Stimulated activated CD4-positive, alpha-beta T cell treated with anti-CD3 and anti-CD28 coated beads, Interleukin-1b, Interleukin-23, amount 100 ng/mL, for 48 hours (primary cell): ENCODE data around the gene KIAA1958.

Experiments used
- DNase-seq: peaks from one replicate; pipeline ENCODE4 v3.0.0-alpha.2; 2020

Gene KIAA1958, protein sequence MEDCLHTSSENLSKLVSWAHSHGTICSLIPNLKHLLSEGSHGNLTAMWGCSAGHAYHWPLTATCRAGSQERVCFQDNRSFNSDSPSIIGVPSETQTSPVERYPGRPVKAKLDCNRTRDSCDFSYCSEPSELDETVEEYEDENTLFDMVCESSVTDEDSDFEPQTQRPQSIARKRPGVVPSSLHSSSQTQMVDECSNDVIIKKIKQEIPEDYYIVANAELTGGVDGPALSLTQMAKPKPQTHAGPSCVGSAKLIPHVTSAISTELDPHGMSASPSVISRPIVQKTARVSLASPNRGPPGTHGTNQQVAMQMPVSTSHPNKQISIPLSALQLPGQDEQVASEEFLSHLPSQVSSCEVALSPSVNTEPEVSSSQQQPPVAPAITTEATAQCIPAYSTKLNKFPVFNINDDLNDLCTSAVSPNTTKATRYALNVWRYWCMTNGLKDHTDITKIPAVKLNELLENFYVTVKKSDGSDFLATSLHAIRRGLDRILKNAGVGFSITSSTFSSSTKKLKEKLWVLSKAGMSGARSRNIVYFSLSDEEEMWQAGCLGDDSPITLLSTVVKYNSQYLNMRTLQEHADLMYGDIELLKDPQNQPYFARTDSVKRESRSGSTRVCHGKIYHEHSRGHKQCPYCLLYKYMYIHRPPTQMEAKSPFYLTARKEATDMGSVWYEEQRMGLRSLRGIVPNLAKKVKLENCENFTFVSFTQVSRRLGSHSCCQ

DNA sequence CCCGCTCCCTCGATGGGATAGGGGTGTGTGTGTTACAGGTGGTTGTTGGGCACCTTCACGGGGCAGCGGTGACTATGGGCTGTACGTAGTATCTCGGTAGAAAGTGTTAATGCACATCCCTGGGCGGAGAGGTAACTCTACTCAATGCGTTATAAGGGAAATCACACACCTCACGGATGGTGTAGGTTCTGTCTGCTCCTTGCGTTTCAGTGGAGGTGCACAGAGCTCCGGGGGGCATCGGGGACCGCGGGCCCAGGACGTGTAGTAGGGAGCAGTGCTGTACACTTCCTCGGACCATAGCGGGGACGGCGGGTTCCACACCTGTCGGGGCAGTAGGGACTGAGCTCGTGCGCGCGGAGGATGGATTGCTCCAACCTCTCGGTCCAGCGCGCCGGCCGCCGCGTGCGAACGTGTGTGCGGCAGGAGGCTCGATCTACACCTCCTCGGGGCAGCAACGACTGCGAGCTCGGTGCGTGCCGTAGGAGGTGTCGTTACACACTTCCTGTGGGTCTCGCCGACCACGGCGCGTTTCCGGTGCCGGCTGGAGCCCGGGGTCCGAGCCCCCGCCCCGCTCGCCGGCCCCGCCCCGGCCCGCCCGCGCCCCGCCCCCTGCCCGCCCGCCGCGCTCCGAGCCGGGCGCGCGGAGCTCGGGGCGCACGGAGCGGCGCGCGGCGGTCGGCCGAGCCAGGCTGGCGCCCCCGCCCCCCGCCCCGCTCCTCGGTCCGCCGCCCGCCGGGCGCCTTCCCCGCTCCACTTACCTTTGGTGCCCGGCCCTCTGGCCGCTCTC is at the start of gene KIAA1958:
KIAA1958 (plus strand) TSS at position 607 of the 787 bp plus-strand sequence. CDS start 87,254 bp downstream, outside the sequence.
- DNase-seq, result peak; percentile 90

DNA sequence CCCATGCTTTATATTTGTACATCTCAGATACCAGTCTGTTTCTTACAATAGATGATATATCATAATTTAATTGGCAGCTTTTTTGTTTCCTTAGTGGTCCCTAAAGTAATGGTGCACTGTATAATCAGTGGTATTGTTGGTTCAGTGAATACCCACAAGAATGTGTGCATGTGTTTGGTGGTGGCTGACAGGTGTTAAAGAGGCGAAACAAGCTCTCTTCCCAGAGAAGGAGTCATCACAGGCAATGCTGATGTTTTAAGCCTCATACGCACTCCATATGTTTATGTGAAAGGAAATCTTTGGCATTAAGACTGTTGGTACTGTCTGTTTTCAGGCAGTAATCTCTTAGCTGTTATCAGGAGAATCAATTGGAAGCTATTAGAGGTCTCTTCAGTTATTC is 49.2 kb upstream of the KIAA1958 start:
- no peak for DNase-seq

DNA sequence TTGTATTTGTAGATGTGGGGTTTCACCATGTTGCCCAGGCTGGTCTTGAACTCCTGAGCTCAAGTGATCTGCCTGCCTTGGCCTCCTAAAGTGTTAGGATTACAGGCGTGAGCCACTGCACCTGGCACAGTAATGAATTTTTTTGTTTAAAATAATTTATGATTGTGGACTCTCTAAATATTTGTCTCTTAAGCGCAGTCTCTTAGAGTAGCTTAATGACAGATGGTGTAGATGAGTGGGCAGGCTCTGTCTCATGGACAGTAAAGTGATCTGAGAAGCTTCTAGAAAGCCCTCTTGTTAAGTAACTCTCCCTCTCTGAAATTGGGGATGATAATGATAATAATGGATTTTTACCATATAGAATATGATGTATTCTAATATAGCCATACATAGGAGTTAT is 47.5 kb upstream of the KIAA1958 start:
- no peak for DNase-seq

DNA sequence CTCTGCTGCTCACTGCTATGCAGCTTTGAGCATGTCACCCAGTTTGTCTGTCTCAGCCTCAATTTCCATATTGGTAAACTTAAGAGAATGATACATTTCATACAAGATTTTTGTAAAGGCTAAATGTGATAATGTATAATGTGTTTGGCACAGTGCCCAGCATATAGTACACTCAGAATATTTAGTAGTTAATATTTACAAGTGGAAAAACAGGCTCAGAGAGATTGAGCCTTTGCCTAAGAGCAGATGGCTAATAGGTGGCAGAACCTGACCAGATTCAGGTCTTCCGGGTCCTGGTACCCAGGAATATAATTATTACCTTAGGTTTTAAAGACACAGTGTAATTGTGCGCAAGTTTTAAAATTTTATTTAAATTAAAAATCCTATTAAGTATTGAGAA is 46.8 kb upstream of the KIAA1958 start:
- DNase-seq, result no peak

DNA sequence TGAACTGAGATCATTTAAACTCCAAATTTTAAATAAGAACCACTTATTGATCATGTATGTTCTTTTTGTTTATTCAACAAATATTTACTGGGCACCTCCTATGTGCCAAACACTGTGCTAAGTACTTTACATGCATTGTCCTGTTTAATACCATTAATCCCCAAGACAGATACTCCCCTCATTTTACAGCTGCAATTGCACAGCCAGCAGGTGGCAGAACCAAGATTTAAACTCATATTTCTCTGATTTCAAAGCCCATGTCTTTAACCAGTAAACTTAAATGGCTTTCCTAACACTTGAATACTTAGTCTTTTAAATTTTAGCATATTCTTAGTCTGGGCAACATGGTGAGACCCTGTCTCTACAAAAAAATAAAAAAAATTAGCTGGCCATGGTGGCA is 43.4 kb upstream of the KIAA1958 start:
- no peak for DNase-seq

DNA sequence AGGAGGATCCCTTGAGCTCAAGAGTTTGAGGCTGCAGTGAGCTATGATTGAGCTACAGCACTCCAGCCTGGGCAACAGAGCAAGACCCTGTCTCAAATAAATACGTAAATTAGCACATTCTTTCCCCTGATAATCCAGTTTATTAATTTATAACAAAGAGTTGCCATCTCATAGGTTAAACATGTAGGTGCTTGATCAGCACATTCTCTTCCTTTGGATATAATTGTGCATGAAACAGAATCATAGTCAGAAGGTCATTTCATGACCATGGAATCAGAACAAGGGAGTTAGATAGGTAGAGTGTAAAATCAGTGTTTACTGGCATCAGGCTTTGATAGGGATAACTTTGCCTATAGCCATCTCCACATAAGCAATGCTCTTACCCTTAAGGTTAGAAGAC is 43.0 kb upstream of the KIAA1958 start:
- DNase-seq, result no peak

DNA sequence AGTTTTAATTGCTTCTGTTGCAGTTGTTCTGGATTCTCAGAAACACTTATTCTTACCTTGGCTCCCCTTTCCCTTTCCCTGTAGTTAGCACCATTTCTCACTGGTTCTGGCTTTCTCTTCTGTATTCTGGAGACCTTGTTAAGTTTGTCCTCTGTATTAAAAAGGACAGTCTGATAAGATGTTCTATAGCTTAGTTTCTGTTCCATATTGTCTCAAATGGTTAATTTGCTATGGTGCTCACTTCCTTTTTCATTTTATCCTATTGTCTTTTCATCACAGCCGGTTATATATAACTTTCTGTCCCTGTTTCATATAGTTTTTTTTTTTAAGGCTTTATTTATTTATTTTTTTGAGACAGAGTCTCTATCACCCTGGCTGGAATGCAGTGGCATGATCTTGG is 41.4 kb upstream of the KIAA1958 start:
- no peak for DNase-seq

DNA sequence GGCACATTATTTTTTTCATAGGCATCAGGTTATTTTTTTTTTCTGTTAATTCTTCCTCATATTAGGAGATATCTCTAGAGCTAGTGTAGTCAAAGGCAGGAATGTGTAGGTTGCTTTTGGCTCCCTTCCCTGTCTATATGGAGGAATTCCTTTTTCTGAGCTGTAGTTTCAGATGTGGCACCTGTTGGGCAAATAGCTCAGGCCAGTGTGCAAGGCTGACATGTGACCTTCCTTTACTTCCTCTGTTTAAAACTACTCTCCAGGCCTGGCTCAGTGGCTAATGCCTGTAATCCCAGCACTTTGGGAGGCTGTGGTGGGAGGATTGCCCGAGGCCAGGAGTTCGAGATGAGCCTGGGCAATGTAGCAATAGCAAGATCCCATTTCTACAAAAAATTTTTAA is 40.5 kb upstream of the KIAA1958 start:
- DNase-seq, result no peak

DNA sequence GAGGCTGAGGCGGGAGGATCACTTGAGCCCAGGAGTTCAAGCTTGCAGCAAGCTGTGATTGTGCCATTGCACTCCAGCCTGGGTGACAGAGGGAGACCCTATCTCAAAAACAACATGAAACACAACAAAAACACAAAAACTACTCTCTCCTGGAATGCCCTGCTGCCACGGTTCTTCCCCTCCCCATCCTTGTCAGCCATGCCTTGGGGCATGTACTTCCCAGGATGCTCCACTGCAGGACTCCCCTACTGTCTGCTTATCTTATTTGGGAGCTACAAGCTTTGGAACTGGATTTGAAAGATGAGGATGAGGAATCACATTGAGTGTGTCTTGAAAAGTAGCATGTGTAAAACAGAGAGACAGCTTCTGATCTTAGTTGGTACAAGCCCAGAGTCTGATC is 40.1 kb upstream of the KIAA1958 start:
- no peak for DNase-seq

DNA sequence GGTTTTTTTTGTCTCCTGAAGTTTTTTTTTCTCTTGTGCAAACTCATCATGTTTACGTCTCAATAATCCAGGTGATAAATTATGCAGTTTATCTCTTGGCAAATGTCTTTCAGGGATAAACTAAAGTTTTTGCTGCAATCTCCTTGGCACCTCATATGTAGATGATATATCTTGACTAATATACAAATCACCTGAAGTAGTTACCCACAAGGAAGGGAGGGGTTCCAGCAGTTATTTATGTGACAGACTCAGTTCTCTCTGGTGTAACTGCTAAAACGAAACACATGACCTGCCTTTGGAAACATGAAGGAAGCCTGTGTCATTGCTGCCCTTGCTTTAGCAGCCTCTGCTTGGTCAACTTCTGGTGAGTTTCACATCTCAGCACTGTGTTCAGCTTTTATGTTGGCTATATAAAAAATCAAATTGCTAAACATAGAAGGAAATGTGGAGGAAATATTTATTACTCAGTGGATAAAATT is 39.3 kb upstream of the KIAA1958 start:
- DNase-seq, result no peak

DNA sequence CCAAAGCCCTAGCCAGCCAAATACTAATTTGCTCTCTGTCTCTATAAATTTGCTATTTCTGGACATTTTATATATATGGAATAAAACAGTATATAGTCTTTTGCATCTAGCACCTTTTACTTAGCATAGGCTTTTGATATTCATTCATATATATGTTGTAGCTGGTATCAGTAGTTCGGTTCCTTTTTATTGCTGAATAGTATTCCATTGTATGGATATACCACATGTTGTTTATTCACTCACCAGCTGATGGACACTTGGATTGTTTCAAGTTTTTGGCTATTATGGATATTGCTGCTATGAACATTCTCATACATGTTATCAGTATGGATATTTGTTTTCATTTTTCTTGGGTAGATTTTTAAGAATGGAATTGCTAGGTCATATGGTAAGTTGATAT is 23.8 kb upstream of the KIAA1958 start:
- DNase-seq, result no peak

DNA sequence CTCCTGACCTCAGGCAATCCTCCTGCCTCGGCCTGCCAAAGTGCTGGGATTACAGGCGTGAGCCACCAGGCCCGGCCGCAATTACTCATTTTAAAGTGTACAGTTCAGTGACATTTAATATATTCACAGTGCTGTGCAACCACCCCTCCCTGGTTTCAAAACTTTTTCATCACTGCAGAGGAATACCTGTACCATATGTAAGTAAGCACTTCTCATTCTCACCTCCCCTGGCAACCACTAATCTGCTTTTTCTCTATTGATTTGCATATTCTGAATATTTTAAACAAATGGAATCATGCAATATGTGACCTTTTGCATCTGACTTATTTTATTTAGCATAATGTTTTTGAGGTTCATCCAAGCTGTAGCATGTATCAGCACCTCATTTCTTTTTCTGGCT is 21.3 kb upstream of the KIAA1958 start:
- no peak for DNase-seq

DNA sequence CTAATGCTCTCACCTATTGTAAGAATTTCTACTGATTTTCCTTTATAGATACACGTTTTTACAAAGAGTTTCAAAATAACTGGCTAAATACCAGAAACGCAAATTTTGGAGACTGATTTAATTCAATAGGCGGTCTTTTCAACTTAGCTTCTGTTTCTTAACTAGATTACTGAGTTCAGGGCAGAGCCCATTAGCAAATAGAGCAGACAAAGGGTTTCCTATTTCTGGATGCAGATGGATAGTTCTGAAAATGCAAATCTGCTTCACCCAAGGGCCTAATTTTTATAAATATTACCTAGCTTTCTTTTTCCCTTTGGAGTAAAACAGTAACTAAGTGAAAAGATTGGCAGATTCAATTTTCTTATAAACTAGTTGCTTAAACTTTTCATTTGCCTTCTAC is 13.6 kb upstream of the KIAA1958 start:
- DNase-seq, result no peak

DNA sequence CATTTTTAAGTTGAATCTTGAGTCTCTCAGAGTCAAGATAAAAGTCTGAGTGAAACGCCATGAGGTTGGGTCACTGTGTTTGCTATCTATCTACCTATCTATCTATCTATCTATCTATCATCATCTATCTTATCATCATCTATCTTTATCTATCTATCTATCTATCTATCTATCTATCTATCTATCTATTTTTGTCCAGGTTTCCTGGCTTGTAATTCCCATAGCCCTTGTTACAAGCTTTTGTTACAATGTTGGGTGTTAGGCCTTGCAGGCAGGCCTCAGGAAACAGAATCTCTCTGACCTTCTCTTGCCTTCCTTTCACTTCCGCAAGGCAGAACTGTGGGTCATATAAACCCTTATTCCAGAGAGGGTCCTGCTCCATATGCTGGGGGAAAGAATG is 12.6 kb upstream of the KIAA1958 start:
- DNase-seq, result no peak

DNA sequence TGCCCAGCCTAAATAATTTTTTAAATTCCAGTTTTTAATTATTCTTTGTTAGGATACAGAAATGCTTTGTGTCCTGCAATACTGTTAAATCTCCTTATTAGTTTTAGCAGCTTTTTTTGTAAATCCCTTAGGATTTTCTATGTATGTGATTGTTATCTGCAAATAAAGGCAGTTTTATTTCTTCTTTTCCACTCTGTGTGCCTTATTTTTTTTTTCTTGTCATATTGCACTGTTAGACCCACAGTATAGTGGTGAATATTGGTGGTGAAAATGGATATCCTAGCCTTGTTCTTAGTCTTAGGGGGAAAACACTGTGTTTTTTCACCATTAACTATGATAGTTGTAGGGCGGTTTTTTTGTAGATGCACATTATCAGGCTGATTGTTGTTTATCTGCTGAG is 11.3 kb upstream of the KIAA1958 start:
- DNase-seq, result no peak

DNA sequence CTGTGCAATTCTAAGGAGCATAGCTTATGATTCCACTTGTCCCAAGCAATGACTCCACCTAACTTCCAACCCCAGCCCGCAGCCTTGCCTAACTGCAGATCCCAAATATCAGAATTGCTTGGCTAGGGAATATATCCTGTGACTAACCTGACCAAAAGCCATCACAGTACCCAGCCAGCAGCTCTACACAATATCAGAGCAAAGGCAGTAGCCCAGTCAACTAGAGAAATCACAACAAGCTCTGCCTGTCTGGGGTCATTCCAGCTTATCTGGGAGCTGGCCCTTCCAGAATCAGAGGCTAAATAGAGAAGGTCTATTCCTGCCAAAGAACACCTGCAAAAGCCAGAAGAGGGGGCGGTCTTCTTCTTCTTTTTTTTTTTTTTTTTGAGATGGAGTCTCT is 9.3 kb upstream of the KIAA1958 start:
- DNase-seq, result no peak

DNA sequence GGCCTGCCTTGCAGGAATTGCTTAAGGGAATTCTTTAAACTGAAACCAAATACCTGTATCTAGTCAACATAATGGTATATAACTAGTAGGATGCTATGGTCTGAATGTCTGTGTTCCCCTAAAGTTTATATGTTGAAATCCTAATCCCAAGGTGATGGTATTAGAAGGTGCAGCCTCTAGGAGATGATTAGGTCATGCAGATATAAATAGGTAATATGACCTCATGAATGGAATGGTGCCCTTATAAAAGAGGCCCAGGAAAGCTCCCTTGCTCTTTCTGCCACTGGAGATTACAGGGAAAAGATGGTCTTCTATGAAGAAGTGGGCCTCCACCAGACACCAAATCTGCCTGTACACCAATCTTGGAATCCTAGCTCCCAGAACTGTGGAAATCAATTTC is 7.4 kb upstream of the KIAA1958 start:
- no peak for DNase-seq

DNA sequence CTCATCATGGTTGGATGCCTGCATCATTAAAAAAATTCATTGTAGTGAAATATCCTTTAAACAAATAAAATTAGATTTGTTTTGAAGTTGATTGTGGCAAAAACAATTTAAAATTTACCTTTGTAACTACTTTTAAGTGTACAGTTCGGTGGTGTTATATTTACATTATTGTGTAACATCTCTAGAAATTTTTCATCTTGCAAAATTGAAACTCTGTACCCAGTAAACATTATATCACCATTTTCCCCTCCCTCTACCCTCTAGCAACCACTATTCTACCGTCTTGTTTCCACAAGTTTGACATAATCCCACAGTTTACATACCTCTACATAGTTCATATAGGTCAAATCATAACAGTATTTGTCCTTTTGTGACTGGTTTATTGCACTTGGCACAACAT is 2.0 kb upstream of the KIAA1958 start:
- DNase-seq, result no peak

DNA sequence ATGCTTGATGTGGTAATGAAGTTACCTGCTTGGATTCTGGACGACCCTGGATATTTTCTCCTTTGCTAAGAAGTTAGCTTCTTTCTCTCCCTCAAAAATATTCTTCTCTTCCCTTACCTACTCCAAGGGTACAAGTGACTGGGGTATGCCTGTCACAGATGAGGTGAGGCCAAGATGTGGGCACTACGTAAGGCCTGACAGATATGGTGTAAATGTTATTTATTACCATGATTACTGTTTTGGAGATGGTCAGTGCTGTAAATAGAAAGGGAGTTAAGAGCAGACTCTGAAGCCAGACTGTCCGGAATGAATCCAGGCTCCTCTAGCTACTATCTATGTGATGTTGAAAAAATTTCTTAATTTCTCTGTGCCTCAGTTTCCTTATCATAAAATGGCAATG is 1.1 kb upstream of the KIAA1958 start:
- no peak for DNase-seq

DNA sequence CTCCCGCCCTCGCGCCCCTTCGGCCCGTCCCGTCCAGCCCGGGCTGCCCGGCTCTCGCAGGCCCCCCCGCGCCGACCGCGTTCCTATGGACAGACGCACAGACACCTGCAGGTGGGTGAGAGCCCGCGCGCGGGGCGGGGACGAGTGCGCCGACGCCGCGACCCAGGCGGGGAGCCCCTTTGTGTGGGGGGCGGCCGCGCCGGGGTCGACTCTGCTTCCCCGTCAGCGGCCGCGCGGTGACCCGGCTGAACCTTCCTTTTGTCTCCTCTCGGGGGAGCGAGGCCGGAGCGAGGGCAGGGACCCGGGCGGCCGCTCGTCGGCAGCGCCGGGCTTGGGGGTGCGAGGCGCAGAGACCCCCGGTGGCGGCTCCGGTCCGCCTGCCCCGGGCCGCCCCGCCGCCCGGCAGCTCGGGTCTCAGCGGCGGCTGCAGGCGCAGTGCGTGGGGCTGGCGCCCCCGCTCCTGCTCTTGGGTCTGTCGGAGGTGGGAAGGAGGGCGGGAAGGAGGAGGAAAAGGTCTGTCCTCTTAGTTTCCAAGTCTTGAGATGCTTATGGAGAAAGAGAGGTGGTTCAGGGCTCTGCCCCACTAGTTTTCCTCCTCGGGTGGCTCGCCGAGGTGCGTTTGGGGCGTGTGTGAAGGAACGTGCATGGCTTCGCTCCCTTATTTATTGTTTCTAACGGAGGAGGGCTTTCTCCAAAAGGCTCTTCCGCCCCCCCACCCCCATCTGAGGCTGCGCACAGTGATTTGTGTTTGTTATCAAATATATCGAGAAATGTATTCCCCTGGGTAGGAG is 576 bp downstream of the KIAA1958 start:
- peak; percentile 34 for DNase-seq

DNA sequence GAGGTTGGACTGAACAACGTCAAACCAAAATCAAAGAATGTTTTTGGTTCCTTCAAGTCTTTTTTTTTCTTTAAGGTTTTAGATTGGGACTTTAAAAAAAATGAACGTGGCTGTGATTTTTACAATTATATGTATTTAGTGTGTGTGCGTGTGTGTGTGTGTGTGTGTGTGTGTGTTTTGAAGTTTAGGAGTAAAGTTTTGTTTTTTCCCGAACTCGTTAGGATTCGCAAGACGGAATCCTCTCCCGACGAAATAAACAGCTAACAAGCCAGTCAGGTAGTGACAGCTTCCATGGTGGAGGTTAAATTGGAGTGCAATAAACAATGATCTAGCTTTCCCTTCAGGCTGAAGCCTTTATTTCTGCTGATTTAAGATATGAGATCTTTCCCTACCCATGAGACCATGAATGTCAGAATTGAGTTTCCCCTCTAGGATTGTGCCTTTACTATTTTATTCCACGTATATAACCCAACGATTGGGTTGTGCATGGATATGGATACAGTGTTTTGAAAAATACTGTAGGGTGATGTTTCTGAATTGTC is 1.2 kb downstream of the KIAA1958 start:
- DNase-seq, result no peak

DNA sequence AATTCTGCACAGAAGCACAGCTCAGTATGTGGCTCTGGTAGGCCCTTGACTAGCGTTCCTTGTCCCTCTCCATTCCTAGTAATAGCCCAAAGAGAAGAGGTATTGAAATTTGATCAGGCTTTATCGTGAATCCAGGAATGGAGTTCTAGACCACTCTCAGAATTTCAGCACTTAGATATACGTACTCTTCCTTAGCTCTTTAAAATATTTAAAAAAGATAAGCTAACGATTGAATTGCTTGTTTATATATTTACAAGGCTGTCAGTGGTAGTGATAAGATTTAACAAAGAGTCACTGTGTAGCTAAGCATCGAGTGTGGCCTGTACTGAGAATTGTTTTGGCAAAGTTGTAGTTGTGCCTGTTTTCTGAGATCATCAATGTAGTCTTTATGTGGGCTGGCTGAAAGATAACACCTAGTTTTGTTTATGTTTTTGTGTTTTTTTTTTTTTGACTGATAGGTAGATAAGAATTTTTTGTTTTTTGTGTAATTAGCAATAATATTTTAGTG is 2.5 kb downstream of the KIAA1958 start:
- no peak for DNase-seq
